Activated CD8-positive, alpha-beta memory T cell treated with anti-CD3 and anti-CD28 coated beads for 24 hours (primary cell): ENCODE data around the gene DUSP28.

Experiments
- DNase-seq: peaks from one replicate; pipeline ENCODE4 v3.0.0-alpha.2; 2020

Gene DUSP28

DNA sequence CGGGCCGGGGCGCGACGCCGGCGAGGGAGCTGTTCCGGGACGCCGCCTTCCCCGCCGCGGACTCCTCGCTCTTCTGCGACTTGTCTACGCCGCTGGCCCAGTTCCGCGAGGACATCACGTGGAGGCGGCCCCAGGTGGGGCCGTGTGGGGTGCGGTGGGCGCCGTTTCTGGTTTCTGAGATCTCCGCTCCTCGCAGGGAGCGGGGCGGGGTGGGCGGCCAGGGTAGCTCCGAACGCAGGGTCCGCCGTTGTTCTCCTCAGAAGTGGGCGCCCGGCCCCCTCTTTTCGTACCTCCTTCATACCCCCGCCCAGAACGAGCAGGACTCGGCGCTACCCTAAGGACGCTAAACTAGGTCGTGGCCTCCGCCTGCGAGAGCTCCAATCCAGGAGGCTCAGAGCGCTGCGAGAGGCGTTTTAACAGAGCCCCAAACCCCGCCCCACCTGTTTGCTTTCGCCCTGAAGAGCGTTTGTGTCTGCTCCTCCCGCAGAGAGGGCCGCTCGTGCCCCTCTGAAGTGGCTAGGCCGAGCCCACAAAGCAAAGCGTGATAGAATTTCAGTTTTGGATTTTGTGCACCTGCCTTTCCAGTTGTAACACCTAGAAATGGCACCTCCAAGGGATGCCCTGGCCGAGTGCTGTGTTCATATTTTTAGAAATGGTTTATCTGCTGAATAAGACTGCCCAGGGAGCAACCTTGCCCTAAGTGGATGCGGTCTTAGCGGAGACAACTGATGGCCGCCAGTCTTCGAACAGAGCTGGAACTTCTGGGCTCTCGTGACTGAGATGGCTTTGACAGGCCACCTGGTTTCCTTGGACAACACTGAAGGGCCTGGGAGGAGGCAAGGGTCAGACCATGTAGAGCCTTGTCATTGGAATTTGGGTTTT is 27.0 kb downstream of the DUSP28 start:
- peak; percentile 80 for DNase-seq

DNA sequence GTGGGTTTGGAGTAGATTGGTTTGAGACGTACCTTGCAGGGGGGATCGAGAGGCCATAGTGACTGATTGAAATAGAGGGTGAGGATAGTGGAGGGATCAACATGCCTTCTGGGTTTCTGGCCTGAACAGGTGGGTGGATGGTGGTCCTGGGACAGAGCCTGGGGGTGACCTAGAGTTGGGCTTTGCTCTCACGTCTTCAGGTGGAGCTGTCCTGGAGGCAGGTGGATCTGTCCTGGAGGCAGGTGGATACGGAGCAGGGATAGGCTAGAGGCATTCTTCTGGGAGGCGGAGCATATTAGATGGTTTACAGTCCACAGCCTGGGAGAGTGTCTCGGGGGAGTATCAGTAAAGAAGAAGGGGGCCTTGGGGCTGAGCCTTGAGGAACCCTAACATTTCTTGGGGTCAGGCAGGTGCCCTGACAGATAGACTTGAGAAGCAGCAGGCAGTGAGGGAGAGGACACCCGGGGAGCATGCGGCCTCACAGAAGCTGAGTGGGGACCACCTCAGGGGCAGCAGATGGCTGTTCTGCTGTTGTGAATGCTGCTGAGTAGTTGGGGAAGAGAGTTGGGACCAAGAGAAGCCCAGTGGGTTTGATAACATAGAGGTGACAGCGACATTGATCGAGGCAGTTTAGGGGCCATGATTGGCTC is 28.0 kb downstream of the DUSP28 start:
- no peak for DNase-seq

DNA sequence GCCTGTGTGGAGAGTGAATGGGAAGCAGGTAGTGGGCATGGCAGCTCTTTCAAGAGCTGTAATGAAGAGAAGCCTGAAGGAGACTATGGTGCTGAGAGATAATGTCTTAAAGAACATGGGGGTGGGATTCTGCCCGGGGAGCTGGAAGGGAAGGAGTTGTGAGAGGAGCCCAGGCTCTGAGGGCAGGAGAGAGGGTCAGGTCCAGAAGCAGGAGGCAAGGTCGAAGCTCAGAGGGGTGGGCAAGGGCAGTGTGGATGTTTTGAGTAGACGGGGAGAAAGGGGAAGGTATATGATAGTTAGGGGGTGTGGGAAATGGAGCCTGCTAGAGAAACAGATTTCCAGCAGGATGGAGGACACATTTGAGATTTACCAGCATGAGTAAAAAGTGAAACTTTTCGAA is 28.5 kb downstream of the DUSP28 start:
- DNase-seq, result no peak

GRCh38 chr2:240589375-240589774 is 29.2 kb downstream of the DUSP28 start:
- DNase-seq, result no peak

- no peak for DNase-seq
These were observed 29.8 kb downstream of the DUSP28 start for GRCh38 chr2:240589850-240590525.

DNA sequence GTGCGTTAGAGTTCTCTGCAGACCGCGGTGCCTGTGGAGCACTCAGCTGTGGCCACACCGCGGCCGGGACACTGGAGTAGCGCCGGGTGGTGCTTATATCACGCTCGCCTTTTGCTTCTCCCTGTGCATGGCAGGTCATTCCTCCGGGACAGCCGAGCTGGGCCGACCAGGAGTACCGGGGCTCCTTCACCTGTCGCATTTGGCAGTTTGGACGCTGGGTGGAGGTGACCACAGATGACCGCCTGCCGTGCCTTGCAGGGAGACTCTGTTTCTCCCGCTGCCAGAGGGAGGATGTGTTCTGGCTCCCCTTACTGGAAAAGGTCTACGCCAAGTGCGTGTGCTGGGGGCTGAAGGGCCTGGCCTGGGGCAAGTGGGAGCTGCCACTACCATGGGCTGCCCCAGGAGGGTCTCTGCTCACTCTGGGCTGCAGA is 30.5 kb downstream of the DUSP28 start:
- DNase-seq, result no peak

GRCh38 chr2:240591226-240591625 is 31.1 kb downstream of the DUSP28 start:
- DNase-seq, result no peak

- no peak for DNase-seq
These were observed 31.6 kb downstream of the DUSP28 start for GRCh38 chr2:240591784-240592183.

- DNase-seq, result no peak
These were observed 33.0 kb downstream of the DUSP28 start for GRCh38 chr2:240593026-240593702.

- no peak for DNase-seq
These were observed 33.7 kb downstream of the DUSP28 start for GRCh38 chr2:240593703-240594451.

DNA sequence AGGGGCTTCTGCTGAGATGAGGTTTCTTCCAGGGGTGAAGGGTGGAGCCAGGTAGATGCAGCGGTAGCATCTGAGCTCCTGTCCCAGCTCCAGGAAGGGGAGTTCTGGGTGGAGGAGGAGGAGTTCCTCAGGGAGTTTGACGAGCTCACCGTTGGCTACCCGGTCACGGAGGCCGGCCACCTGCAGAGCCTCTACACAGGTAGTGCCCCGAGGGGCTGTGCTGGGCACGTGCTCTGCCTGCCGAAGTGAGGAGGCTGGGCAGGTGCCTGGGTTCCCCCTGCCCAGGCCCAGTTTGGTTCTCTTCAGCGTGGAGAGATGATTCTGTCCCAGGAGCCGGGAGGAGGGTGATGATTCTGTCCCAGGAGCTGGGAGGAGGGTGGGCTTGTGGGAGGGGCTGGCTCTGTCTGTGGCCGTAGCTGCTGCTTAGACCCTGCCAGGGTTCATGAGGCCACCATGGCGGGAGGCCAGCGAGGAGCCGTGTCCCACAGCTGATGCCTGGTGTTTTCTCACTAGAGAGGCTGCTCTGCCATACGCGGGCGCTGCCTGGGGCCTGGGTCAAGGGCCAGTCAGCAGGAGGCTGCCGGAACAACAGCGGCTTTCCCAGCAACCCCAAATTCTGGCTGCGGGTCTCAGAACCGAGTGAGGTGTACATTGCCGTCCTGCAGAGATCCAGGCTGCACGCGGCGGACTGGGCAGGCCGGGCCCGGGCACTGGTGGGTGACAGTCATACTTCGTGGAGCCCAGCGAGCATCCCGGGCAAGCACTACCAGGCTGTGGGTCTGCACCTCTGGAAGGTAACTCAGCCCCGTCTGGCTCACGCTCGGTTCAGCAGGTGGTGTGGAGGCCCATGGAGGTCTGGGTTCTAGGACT is 34.6 kb downstream of the DUSP28 start:
- no peak for DNase-seq

DNA sequence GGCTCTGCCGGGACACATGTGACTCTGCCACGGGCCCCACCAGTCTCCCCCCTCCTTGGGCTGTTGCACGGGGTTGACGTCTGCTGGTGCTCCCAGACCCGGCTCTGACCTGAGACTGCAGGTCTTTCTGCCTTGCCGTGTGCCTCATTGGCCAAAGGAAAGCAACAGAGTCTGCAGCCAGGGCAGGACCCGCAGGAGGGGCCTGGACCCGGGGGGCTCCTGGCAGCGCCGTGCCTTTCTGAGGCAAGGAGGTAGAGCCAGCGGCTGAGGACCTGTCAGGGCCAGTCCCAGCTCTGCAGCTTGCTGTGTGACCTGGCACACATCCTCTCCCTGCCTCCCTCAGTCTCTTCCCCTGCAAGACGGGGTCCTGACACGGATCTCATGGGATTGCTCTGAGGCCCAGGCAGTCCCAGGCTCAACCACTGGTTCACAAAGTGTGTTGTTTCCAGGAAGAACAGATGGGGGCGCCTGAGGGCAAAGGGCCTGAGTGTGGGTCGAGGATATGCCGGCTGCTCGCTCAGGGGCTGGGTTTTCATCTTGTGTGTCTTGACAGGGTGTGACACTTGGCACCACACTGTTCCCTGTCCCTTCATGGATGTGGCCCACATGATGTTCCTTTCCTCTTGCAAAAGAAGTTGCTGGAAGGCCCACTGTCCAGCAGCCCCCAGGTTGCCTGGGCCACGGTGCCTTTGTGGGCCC is 35.4 kb downstream of the DUSP28 start:
- DNase-seq, result no peak

DNA sequence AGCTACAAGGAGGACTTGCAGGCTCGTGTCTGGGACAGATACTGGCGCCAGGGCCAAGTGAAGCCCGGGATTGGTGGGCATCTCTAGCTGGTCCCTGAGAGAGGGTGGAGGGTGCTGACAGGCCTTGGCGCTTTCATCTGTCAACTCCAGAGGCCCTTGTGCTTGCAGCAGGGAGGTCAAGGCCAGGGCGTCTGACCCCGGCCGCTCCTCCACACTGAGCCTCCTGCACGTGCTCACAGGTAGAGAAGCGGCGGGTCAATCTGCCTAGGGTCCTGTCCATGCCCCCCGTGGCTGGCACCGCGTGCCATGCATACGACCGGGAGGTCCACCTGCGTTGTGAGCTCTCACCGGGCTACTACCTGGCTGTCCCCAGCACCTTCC is 35.9 kb downstream of the DUSP28 start:
- DNase-seq, result no peak

DNA sequence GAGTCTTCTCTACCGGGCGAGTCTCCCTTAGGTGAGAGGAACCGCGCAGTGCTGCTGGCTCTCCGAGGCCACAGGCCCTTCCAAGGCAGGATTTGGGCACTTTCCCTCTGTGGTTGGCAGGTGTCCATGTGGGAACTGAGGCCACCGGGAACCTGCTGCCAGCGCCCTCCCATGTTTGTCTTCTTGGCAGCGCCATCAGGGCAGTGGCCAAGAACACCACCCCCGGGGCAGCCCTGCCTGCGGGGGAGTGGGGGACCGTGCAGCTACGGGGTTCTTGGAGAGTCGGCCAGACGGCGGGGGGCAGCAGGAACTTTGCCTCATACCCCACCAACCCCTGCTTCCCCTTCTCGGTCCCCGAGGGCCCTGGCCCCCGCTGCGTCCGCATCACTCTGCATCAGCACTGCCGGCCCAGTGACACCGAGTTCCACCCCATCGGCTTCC is 36.4 kb downstream of the DUSP28 start:
- no peak for DNase-seq

- DNase-seq, result no peak
These were observed 36.9 kb downstream of the DUSP28 start for GRCh38 chr2:240597054-240597418.

DNA sequence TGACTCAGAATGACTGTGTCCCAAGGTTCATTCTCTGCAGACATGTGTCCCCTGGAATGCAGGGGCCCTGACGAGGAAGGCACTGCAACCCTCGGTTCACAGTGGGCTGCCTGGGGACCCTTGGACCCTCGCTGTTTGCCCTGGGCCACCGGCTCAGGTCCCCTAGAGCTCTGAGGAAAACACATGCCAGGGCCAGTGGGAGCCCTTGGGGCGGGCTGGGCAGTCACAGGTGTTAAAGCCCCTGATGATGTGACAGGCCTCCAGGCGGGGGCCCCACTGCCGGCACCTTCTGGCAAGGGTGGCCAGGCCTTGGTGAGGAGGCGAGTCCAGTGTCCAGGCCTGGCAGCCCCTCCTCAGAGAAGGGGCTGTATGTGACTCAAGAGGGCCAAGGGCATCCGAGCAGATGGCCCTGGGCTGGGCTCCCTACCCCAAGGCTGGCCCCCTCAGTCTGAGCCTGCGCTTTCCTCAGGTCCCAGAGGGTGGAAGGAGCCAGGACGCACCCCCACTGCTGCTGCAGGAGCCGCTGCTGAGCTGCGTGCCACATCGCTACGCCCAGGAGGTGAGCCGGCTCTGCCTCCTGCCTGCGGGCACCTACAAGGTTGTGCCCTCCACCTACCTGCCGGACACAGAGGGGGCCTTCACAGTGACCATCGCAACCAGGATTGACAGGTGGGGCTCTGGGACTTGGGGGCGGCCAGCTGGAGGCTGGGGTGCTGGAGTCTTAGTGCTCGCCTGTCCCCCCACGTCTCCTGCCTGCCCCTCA is 37.4 kb downstream of the DUSP28 start:
- DNase-seq, result no peak

DNA sequence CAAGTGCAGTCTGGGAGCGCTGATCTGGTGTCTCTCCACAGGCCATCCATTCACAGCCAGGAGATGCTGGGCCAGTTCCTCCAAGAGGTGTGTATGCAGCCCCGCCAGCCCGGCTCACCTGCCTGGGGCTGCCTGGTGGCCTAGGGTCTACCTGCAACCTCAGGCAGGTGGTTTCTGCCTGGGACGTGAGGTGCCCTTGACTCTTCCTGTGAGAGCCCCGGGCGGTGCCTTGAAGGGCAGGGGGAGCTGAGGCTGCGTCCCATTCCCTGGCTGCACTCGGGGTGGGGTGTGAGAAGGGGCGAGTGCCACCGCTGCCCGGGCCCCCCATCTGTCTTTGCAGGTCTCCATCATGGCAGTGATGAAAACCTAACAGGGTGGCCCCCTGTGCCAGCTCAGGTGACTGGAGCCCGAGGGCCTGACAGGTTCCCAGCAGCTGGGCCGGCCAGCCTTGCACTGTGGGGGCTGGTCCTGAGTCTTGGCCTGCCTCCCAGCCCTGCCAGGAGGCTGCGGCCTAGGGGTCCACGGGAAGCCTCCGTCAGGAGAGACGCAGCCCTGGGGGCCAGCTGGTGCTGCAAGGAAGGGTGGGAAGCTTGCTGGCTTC is 38.3 kb downstream of the DUSP28 start:
- no peak for DNase-seq

DNA sequence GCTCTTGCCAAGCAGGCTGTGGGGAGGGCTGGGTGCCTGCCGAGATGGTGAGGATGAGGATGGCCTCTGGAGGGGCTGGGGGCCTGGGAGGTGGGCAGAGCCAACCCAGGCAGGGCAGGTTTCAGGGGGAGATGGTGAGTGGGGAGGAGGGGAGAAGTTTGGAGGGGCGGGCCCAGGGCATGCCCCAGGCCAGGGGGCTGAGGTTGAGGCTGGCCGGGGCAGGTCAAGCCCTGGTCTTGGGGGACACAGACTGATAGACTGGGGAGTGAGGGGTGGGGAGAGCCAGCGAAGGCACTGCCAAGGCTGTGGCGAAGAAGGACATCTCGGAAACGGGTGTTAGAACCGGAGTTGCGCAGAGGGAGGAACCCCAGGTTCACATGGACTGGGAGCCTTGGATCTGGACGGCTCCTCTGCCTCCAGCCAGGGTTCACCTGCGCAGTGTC is 39.0 kb downstream of the DUSP28 start:
- no peak for DNase-seq

DNA sequence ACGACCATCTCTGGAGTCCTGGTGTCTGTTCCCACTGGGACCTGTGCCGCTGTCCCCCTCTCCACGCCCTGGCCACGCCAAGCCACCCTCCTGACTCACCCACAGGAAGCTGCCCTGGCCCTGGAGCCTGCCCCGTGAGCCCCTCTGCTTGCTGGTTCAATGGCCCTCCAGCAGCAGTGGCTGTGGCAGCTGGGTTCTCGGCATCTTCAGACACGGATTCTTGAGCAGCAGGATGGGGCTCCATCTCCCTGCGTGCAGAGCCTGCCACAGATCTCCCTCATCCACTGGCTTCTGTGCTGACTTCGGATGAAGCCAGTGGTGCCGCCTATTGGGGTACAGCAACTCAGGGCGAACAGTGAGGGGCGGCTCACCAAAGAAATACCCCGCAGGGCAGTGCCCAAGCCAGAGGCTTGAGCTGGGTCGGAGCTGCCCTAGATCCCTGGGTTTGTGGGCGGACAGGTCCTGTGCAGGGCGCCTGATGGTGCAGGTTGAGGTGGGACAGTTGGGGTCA is 40.3 kb downstream of the DUSP28 start:
- DNase-seq, result no peak
